Activated CD4-positive, alpha-beta T cell treated with anti-CD3 and anti-CD28 coated beads for 1 hour (primary cell): ENCODE measurements around the gene LRRC27.

ENCODE experiments used
- DNase-seq: peaks from one replicate; pipeline ENCODE4 v3.0.0-alpha.2; 2020

LRRC27 gene

GRCh38 chr10:132360766-132361447 is 28.9 kb downstream of the LRRC27 start:
- DNase-seq = no peak

- no peak for DNase-seq
These were observed 29.6 kb downstream of the LRRC27 start for GRCh38 chr10:132361581-132362101.

- no peak for DNase-seq
These were observed 30.2 kb downstream of the LRRC27 start for GRCh38 chr10:132362151-132362611.

- no peak for DNase-seq
These were observed 31.4 kb downstream of the LRRC27 start for GRCh38 chr10:132363376-132363775.

GRCh38 chr10:132363921-132364593 is 32.1 kb downstream of the LRRC27 start:
- DNase-seq = no peak

- no peak for DNase-seq
These were observed 32.6 kb downstream of the LRRC27 start for GRCh38 chr10:132364594-132364970.

- DNase-seq = no peak
These were observed 33.1 kb downstream of the LRRC27 start for GRCh38 chr10:132365102-132365501.

- DNase-seq = no peak
These were observed 34.0 kb downstream of the LRRC27 start for GRCh38 chr10:132366006-132366405.

- DNase-seq = no peak
These were observed 34.5 kb downstream of the LRRC27 start for GRCh38 chr10:132366499-132366898.

- no peak for DNase-seq
These were observed 36.4 kb downstream of the LRRC27 start for GRCh38 chr10:132368391-132368790.

- DNase-seq = no peak
These were observed 37.1 kb downstream of the LRRC27 start for GRCh38 chr10:132368881-132369635.

GRCh38 chr10:132369636-132370185 is 37.7 kb downstream of the LRRC27 start:
- no peak for DNase-seq

GRCh38 chr10:132370426-132371340 is 38.7 kb downstream of the LRRC27 start:
- no peak for DNase-seq

GRCh38 chr10:132371641-132372081 is 39.7 kb downstream of the LRRC27 start:
- no peak for DNase-seq

GRCh38 chr10:132372516-132373095 is 40.6 kb downstream of the LRRC27 start:
- DNase-seq = no peak

- no peak for DNase-seq
These were observed 41.4 kb downstream of the LRRC27 start for GRCh38 chr10:132373241-132373955.

- DNase-seq = no peak
These were observed 42.2 kb downstream of the LRRC27 start for GRCh38 chr10:132374176-132374575.

- DNase-seq = no peak
These were observed 42.6 kb downstream of the LRRC27 start for GRCh38 chr10:132374612-132375011.

GRCh38 chr10:132375116-132375794 is 43.3 kb downstream of the LRRC27 start:
- no peak for DNase-seq

GRCh38 chr10:132375795-132376297 is 43.9 kb downstream of the LRRC27 start:
- no peak for DNase-seq
